Prostate gland (tissue), 2 donors: ENCODE data around the gene TBC1D16.

Source experiments
- POLR2A ChIP-seq: fragments of 450-650 bp; IDR thresholded peaks from one replicate; pipeline ENCODE4 v1.6.1; 2016; ENCODE audit warnings: antibody characterized with exemption, mild to moderate bottlenecking
- POLR2AphosphoS5 ChIP-seq: sonication (generic); formaldehyde crosslinking; IDR thresholded peaks from one replicate; pipeline ENCODE4 v1.6.1; 2017; ENCODE audit warnings: antibody characterized with exemption
- TF ChIP-seq, protein P1 (sequence below), 4 experiments: fragments of 200-600 bp in 2 of 4; fragments of 450-650 bp in 2 of 4; sonication (generic) in 2 of 4; IDR thresholded peaks; 1 replicate in 3 of 4; 2 replicates in 1 of 4; pipeline ENCODE4 v1.5.1; 2016 to 2019; ENCODE audit warnings: antibody characterized with exemption in 4 of 4, mild to moderate bottlenecking in 2 of 4, moderate library complexity in 2 of 4

DNA sequence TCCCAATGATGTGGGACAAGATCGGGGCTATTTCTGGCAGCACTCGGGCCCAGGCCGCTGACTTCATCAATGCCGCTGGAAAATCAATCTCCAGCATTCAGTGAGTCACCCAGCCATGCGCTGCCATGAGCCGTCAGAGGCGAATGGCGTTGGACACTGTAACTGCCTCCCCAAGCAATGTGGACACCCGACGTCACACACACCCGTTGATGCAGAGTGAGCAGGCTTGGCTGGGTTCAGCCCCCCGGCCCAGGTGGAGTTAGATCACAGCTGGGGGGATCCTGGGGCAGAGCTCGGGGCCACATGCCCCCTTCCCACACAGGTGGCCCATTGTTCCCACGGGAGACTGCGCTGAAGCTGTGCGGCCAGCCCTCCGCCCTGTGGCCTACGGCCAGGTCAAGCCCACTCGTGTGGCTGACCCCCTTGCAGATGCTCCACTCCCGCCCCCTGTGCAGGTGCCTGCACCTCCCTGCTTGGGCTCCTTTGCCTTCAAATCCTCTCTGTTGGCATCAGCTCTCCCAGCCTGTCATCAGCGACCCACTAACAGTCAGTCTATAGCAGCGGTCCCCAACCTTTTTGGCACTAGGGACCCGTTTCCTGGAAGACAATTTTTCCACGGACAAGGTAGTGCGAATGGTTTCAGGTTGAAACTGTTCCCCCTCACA, 89.9 kb downstream of the TBC1D16 start:
- TF ChIP-seq, protein P1, sequence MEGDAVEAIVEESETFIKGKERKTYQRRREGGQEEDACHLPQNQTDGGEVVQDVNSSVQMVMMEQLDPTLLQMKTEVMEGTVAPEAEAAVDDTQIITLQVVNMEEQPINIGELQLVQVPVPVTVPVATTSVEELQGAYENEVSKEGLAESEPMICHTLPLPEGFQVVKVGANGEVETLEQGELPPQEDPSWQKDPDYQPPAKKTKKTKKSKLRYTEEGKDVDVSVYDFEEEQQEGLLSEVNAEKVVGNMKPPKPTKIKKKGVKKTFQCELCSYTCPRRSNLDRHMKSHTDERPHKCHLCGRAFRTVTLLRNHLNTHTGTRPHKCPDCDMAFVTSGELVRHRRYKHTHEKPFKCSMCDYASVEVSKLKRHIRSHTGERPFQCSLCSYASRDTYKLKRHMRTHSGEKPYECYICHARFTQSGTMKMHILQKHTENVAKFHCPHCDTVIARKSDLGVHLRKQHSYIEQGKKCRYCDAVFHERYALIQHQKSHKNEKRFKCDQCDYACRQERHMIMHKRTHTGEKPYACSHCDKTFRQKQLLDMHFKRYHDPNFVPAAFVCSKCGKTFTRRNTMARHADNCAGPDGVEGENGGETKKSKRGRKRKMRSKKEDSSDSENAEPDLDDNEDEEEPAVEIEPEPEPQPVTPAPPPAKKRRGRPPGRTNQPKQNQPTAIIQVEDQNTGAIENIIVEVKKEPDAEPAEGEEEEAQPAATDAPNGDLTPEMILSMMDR (IDR thresholded peaks at IDR 0.05): no peak
- TF ChIP-seq POLR2A (no peak), POLR2AphosphoS5 (no peak)
